SH-SY5Y (cell line): Measurements from ENCODE around the gene AKAP6.

Experiments used
- GATA2 ChIP-seq: IDR thresholded peaks from 2 replicates; pipeline ENCODE4 v1.6.1; 2011; ENCODE audit warnings: mild to moderate bottlenecking, low read depth, low read length
- GATA3 ChIP-seq: IDR thresholded peaks from 2 replicates; pipeline ENCODE4 v1.6.1; 2011; ENCODE audit warnings: low read depth, mild to moderate bottlenecking, low read length, moderate library complexity

DNA sequence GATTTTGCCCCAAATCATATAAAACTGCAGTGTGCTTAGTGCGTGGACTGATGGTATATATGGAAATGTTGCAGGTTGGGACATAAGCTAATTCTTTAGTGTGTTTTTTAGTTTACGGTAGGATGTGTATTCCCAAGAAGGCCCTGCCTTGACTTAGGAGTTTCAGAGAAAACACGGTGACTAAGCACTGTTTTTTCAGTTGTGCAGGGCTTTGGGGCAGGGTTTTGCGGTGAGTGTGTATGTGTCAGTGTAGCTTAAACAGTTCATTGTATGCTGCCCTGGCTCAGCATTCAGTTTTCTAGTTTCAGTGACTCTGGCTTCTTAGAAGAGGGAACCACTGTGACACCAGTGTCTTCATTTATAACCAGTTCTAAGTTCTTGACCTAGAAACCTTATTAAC is 101.2 kb downstream of the AKAP6 start:
- TF ChIP-seq GATA2 (no peak), GATA3 (no peak)
